Fibroblast of lung (primary cell): ENCODE results near the gene C20orf144.

Source experiments
- CTCF ChIP-seq, 2 donors: IDR thresholded peaks in 1 of 2; conservative IDR thresholded peaks in 1 of 2; 1 replicate in 1 of 2; 2 replicates in 1 of 2; pipeline ENCODE4 v1.5.1; 2011 to 2012; ENCODE audit warnings: low read length in 2 of 2, control low read depth in 1 of 2, inconsistent platforms in 1 of 2, low read depth in 1 of 2, mild to moderate bottlenecking in 1 of 2
- EZH2 ChIP-seq: IDR thresholded peaks from 2 replicates; pipeline ENCODE4 v1.5.1; 2012; ENCODE audit warnings: low read length, control low read depth, mild to moderate bottlenecking; ENCODE audit errors: missing control alignments

- TF ChIP-seq CTCF (conservative IDR thresholded peaks at IDR 0.05 in 1 of 2, IDR thresholded peaks at IDR 0.05 in 1 of 2; ENCODE audit: low read depth in 1 of 2, low read length in 2 of 2): no peak
- TF ChIP-seq EZH2: no peak
Observed at GRCh38 chr20:33635341-33635740, 26.8 kb upstream of the C20orf144 start.
